Measurements from ENCODE around the gene DNASE2B.

DNA sequence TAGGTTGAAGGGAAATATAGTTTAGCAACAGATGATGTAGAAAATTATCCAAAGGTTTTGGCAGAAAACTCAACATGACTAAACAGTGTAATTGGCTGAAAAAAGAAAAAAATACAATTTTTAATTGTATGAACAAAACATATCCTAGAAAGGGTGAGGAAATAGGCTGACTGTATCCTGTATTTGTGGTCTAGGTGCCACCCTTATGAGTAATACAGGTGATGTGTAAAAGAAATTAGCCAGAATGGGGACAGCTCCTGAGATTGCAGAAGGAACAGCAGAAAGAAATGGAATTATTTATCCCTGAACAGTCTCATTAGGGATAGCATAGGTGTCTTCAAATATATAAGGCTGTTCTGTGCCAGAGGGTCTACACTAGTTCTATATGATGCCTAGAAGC, 24.6 kb downstream of the DNASE2B start:
- TF ChIP-seq, protein P1, sequence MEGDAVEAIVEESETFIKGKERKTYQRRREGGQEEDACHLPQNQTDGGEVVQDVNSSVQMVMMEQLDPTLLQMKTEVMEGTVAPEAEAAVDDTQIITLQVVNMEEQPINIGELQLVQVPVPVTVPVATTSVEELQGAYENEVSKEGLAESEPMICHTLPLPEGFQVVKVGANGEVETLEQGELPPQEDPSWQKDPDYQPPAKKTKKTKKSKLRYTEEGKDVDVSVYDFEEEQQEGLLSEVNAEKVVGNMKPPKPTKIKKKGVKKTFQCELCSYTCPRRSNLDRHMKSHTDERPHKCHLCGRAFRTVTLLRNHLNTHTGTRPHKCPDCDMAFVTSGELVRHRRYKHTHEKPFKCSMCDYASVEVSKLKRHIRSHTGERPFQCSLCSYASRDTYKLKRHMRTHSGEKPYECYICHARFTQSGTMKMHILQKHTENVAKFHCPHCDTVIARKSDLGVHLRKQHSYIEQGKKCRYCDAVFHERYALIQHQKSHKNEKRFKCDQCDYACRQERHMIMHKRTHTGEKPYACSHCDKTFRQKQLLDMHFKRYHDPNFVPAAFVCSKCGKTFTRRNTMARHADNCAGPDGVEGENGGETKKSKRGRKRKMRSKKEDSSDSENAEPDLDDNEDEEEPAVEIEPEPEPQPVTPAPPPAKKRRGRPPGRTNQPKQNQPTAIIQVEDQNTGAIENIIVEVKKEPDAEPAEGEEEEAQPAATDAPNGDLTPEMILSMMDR (IDR thresholded peaks at IDR 0.05): no peak
- no peak for TF ChIP-seq POLR2A (IDR thresholded peaks at IDR 0.05)
- no peak for TF ChIP-seq EP300 (IDR thresholded peaks at IDR 0.05; ENCODE audit: low read depth)
- TF ChIP-seq POLR2AphosphoS5 (IDR thresholded peaks at IDR 0.05): no peak
